ENCODE measurements around the gene ORMDL3. TPM values are rescaled to one million over a fixed set of nuclear protein-coding genes. Genes with fewer than 3 reads are reported as not detected.
"Not testable (repeated sequence)": the region's sequence is repeated elsewhere in the genome, so short reads cannot be mapped to it uniquely, and the experiment has no call there.

Gene ORMDL3
- total RNA-seq, 1 donor from 2014 or later = 30.3 TPM

GRCh38 chr17:39950871-39951348, 23.5 kb upstream of the ORMDL3 start:
- no peak for DNase-seq (ENCODE audit: low read depth in 2 of 2)

DNA sequence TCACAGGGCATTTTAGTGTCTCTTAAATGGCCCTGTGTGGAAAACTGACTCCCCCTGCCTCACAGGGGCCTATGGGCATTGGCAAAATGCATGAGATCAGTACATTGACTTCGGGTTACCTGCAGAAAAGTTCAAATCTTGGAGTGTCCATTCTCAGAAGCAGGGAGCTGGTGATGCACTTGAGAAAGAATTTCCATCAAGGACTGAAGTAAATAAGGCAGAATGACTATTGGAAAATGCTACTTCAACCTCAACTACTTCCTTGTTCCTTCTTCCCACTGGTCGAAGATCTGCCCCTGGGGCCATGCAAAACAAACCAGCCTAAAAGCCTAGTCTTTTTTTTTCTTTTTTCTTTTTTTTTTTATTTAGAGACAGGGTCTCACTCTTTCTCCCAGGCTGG, 21.6 kb upstream of the ORMDL3 start:
- DNase-seq (ENCODE audit: low read depth in 2 of 2) = no peak

GRCh38 chr17:39948489-39948828, 21.1 kb upstream of the ORMDL3 start:
- DNase-seq (ENCODE audit: low read depth in 2 of 2) = not testable (repeated sequence)

DNA sequence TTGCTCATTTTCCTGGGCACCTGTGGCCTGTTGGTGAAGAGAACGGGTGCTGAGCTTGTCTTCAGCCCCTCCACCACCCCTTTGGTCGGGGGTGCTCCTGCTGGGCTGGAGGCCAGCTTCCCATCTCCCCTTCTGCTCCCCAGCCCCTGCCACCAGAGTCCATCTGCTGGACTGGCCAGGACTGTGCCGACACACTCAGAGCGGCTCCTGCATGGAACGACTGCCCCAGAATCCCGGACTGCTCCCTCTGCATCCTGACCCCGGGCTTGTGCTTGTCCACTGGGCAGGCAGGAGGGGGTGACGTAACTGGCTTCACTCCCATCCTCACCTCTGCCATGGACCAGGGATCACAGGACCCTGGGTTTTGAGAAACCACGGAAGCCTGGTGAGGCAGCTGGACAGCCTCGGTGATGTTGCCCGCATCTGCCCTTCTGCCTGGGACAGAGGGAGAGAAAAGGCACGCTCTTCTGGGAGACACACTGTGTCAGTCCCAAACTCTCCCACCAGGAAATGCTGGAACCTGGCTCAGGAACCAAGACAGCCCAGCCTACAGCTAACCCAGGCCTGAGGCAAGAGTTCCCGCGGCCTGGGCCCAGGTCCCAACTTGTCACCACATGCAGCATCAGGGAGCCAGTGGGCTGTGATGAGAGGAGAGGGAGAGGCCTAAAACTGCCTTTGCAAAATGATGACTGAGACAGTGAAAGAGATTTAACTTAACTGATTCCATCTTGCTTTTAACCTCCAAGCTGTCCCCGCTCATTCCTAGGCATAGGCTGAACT, 19.3 kb upstream of the ORMDL3 start:
- DNase-seq (ENCODE audit: low read depth in 2 of 2) = no peak

DNA sequence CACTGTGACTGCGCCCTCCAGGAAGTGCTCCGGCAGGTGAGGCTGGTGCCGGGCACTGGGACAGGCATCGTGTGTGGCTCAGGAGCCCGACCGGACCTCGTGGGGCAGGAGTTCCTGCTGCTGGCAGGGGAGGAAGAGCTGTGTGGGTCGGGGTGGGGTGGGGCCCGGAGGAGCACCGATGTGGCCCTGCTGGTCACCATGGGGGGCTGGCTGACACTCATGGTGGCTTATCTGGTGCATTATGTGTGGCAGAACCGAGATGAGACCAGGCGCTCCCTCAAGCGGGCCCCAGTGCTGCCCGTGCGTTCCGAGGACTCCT, 17.0 kb upstream of the ORMDL3 start:
- no peak for DNase-seq (ENCODE audit: low read depth in 2 of 2)

DNA sequence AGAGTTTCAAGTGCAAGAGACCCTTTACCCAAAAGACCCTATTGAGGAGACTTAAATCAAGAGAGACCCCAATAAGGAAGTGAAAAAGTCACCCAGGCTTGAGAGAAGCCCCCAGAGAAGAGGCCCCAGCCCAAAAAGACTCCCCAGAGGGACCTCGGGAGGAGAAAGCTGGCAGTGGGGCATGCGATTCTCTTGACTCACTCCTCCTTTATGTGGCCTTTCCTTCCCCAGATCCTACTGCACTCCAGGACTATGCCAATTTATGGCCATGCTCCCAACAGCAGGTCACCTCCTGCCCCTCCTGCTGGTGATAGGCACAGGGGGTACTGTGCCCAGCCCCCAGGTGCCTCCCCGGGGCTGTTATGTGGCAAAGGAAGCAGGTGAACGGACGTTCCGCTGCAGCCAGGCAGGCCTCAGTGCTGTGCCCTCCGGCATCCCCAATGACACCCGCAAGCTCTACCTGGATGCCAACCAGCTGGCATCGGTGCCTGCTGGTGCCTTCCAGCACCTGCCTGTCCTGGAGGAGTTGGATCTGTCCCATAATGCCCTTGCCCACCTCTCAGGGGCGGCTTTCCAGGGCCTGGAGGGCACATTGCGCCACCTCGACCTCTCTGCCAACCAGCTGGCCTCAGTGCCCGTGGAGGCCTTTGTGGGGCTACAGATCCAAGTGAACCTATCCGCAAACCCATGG, 16.4 kb upstream of the ORMDL3 start:
- DNase-seq (ENCODE audit: low read depth in 2 of 2) = no peak

- DNase-seq (ENCODE audit: low read depth in 2 of 2) = peak in 1 of 2 donors; percentile 33
Measured at GRCh38 chr17:39939588-39940419, 12.4 kb upstream of the ORMDL3 start.

DNA sequence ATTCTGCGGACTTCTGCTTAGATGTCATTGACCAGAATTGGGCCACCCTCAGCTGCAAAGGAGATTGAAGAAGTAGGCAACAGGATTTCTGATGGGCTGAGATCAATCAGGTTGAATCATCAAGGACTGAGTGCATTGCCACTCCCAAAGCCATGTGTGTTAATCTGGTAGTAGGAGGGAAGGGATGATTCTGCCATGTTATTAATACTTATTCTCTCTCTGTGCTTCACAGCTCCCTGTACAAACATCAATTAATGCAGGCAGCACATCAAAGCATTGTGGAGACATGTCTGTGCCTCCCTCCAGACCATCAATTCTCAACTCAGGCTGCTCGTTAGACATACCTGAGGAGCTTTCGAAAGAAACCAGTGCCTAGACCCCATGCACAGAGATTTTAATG, 11.7 kb upstream of the ORMDL3 start:
- no peak for DNase-seq (ENCODE audit: low read depth in 2 of 2)

DNA sequence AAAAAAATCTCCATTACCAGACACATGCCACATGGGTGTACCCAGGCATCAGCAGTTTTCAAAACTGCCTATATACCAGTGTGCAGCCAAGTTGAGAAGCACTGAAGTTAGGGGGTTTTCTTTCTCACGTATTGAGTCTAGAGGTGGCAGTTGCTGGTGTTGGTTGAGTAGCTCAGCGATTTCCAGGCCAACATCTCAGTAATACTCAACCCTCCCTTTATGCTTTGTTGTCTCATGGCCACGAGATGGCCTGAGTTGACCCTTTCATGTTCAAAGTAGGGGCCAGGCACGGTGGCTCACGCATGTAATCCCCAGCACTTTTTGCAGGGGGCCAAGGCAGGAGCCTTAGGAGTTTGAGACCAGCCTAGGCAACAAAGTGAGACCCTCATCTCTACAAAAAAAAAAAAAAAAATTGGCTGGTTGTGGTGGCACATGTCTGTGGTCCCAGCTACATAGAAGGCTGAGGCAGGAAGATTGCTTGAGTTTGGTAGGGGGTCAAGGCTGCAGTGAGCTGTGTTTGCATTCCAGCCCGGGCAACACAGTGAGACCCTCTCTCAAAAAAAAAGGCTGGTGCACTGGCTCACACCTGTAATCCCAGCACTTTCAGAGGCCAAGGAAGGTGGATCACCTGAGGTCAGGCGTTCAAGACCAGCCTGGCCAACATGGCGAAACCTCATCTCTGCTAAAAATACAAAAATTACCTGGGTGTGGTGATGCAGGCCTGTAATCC, 10.9 kb upstream of the ORMDL3 start:
- no peak for DNase-seq (ENCODE audit: low read depth in 2 of 2)

GRCh38 chr17:39937447-39937846, 10.0 kb upstream of the ORMDL3 start:
- no peak for DNase-seq (ENCODE audit: low read depth in 2 of 2)

DNA sequence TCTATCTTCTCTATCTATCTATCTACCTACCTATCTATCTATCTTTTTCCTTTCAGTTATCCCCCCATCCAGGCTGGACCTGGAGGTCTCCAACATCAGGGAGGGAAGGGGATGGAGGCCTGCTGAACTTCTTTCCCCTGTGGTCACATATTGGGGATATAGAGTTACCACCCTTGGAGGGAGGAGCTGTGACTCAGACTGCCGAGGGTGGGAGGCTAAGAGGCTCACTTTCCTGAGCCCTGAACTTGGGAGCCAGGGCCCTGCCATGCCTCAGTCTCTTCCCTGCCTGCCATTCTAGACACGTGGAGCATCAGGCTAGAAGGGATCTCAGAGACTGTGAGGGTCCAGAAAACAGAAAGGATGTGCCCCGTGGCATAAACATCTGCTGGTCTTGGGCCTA, 8.5 kb upstream of the ORMDL3 start:
- DNase-seq (ENCODE audit: low read depth in 2 of 2) = no peak

DNA sequence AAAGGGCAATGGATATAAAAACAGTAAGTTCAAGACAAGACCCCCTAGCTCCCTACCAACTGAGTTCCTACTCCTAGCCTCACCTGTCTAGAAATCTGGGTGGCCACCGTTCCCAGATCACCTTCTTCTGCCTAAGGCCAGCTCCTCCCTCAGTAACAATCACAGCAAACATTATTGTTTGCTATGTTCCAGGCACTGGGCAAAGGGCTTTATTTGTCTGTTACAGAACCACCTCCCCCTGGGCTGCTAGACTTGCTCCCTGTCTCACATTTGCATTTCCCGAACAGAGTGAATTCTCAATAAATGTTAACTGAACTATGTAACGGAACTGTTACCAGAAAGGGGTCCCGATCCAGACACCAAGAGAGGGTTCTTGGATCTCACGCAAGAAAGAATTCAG, 6.9 kb upstream of the ORMDL3 start:
- no peak for DNase-seq (ENCODE audit: low read depth in 2 of 2)

DNA sequence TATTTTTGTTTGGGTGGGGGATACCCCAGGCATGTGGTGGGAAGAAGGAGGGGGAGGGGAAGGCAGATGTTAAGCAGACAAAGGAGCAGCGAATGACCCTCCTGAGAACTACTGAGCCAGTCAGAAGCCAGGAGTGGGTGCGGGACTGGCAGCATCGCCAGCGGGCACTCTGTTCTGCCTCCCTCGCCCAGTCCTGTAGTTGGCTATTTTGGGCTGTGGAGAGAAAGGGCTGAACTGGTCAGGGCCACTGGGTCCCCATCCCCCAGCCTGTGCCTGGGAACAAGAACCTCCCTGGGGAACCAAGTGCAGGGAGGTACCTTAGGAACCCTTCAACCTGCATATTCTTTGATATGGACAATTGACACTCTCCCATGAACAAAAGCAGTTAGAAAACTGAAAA, 6.5 kb upstream of the ORMDL3 start:
- no peak for DNase-seq (ENCODE audit: low read depth in 2 of 2)

- DNase-seq (ENCODE audit: low read depth in 2 of 2) = peak in 1 of 2 donors; percentile 61
Measured at GRCh38 chr17:39929646-39930407, 2.4 kb upstream of the ORMDL3 start.

DNA sequence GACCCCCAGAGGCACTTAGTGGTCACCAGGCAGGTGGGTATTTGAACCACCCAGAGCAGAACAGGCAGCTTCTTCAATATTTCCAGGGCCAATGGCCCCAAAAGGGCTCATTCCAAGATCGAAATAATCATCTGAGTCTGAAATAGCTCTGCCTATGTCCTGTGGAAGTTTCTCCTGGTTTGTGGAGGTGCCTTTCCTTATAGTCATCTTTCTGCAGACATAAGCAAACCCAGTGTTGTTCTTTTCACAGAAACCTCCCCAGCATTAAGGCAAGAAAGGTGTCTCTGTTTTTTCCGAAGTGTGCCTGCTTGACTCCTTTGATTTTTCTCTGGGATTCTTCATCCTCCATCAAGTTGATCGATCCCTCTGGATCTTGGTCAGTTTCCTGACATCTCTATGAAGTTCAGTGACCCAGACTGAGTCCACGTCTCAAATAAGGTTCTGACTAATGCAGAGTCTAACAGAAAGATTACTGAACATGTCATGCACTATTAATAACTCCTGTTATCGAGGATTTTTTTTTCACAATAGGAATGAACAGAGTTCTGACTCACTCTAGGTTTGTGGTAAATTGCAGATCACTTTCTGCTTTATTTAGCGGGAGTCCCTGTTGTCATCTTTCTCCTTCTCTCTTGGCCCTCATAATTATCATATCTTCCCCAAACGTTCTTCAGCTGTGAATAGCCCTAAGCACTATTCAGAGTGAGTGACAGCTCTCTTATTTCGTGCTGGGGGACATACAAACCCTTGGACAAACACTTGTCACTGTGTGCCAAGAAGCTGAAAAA, 1.7 kb upstream of the ORMDL3 start:
- DNase-seq (ENCODE audit: low read depth in 2 of 2) = peak; percentile 74 to 88

DNA sequence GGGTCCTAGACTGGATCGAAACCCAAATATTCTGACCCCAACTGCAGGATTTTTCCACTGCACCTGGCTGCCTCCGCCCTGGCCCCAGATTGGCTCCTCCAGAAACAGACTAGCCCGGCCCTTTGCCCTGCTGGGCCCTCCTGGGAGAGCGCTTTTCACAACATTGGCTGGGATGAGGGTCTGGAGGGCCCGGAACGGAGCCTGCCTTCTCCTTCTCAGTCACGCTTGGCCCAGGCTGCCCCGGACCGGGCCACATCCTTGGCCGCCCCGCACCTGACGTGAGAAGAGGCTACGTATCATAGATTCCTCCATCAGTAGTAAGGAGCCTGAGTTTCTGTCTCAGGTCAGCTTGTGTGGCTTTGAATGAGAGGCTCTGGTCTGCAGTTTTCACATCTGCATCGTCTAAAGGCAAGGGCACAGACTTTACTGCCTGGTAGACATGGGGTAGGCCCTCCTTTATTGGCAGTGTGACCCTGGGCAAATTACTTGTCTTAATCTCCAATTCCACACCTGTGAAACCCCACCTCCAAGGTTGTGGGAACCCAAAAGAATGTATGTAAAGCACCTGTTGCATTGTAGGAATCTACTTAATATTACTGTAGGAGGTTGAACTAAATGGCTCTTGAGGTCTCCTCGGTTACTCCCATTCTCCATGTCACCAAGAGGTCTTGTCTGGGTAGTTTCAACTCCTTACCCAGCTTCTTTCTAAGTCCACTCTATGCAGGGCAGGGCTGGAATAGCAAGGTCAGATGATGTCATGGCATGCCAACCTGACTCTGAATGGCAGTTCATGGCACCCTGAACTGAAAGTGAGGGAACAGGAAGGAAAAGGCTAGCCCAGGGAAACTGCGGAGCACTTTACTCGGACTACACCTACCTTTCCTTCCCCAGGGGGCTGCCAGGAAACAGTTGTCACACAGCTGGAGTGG, 792 bp upstream of the ORMDL3 start:
- DNase-seq (ENCODE audit: low read depth in 2 of 2) = peak in 1 of 2 donors; percentile 30

DNA sequence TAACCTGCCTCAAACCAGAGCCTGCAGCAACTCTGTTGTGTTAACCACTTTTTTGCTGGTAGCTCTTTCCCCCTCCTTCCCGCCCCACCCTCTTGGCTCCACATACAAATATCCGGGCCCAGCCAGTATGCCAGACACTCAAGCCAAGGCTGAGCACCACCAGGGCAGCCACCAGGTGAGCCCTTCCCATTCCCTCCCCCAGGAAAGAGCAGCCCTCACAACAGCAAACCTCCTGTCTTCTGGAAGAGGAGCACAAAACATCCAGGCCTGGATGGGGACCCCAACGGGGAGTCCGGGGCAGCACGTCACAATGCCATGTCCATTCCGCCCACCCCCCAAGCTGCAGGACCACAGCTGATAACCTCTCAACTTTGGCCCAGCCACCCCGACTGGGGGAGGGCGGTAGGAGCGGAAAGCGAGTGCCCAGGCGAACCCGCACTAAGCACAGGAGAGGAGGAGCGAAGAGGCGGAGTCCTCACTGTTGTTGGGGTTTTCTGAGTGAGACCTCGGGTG, 757 bp downstream of the ORMDL3 start:
- DNase-seq (ENCODE audit: low read depth in 2 of 2) = peak in 1 of 2 donors; percentile 38

GRCh38 chr17:39926135-39926587, 1.2 kb downstream of the ORMDL3 start:
- DNase-seq (ENCODE audit: low read depth in 2 of 2) = no peak

All from dermis microvascular lymphatic vessel endothelial cell (primary cell).